Activated CD8-positive, alpha-beta memory T cell treated with anti-CD3 and anti-CD28 coated beads, Interleukin-2, amount 50 U/mL, for 1 hour (primary cell): Measurements from ENCODE around the gene EMILIN2.

Experiments
- DNase-seq: peaks from one replicate; pipeline ENCODE4 v3.0.0-alpha.2; 2020; ENCODE audit errors: extremely low read depth

The EMILIN2 gene

GRCh38 chr18:2900684-2901422 is 54.0 kb downstream of the EMILIN2 start:
- no peak for DNase-seq

GRCh38 chr18:2901423-2901985 is 54.7 kb downstream of the EMILIN2 start:
- no peak for DNase-seq

- DNase-seq: no peak
Observed at GRCh38 chr18:2902327-2902726, 55.5 kb downstream of the EMILIN2 start.

- no peak for DNase-seq
Observed at GRCh38 chr18:2903006-2903405, 56.2 kb downstream of the EMILIN2 start.

GRCh38 chr18:2905854-2906703 is 59.3 kb downstream of the EMILIN2 start:
- DNase-seq: no peak

- DNase-seq: no peak
Observed at GRCh38 chr18:2906704-2907549, 60.1 kb downstream of the EMILIN2 start.

- DNase-seq: no peak
Observed at GRCh38 chr18:2907550-2908135, 60.8 kb downstream of the EMILIN2 start.

GRCh38 chr18:2908166-2908945 is 61.5 kb downstream of the EMILIN2 start:
- DNase-seq: no peak

- DNase-seq: no peak
Observed at GRCh38 chr18:2908946-2909335, 62.1 kb downstream of the EMILIN2 start.

GRCh38 chr18:2909431-2910140 is 62.8 kb downstream of the EMILIN2 start:
- DNase-seq: no peak

- DNase-seq: no peak
Observed at GRCh38 chr18:2910261-2910660, 63.5 kb downstream of the EMILIN2 start.

GRCh38 chr18:2910751-2911425 is 64.1 kb downstream of the EMILIN2 start:
- DNase-seq: no peak

- DNase-seq: no peak
Observed at GRCh38 chr18:2911533-2911932, 64.7 kb downstream of the EMILIN2 start.

GRCh38 chr18:2912357-2913299 is 65.8 kb downstream of the EMILIN2 start:
- DNase-seq: no peak

GRCh38 chr18:2913398-2914005 is 66.7 kb downstream of the EMILIN2 start:
- DNase-seq: no peak

GRCh38 chr18:2914185-2914880 is 67.5 kb downstream of the EMILIN2 start:
- DNase-seq: no peak

- no peak for DNase-seq
Observed at GRCh38 chr18:2914881-2915240, 68.1 kb downstream of the EMILIN2 start.
